MM.1S (cell line): ENCODE data around the gene FRMD4B.

Experiments used
- EZH2 ChIP-seq: fragments of 300-600 bp; sonication (generic); optimal IDR thresholded peaks from 2 replicates; pipeline ENCODE3; 2017; ENCODE audit warnings: low read depth, mild to moderate bottlenecking, antibody characterized with exemption, low read length, mixed read lengths
- TF ChIP-seq, protein P1 (sequence below): fragments of 300-600 bp; sonication (generic); IDR thresholded peaks from 2 replicates; pipeline ENCODE4 v1.5.1; 2016; ENCODE audit warnings: antibody characterized with exemption, low read length, mixed read lengths

- TF ChIP-seq, protein P1, sequence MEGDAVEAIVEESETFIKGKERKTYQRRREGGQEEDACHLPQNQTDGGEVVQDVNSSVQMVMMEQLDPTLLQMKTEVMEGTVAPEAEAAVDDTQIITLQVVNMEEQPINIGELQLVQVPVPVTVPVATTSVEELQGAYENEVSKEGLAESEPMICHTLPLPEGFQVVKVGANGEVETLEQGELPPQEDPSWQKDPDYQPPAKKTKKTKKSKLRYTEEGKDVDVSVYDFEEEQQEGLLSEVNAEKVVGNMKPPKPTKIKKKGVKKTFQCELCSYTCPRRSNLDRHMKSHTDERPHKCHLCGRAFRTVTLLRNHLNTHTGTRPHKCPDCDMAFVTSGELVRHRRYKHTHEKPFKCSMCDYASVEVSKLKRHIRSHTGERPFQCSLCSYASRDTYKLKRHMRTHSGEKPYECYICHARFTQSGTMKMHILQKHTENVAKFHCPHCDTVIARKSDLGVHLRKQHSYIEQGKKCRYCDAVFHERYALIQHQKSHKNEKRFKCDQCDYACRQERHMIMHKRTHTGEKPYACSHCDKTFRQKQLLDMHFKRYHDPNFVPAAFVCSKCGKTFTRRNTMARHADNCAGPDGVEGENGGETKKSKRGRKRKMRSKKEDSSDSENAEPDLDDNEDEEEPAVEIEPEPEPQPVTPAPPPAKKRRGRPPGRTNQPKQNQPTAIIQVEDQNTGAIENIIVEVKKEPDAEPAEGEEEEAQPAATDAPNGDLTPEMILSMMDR: no peak
- no peak for TF ChIP-seq EZH2
Observed at GRCh38 chr3:69244039-69244438, 141.8 kb downstream of the FRMD4B start.
